Urothelium cell line (cell line): ENCODE results near the gene KLHL13.
"Not testable (repeated sequence)": the region's sequence is repeated elsewhere in the genome, so short reads cannot be mapped to it uniquely, and the experiment has no call there.

ENCODE experiments used
- DNase-seq: peaks from one replicate; pipeline ENCODE4 v3.0.0; 2011; ENCODE audit warnings: low spot score, mixed read lengths
- FAIRE-seq: peaks from 2 replicates; lab custom pipeline; 2011; peaks lifted over from hg19 to GRCh38; lab: Jason Lieb, UNC

Gene KLHL13

GRCh38 chrX:117995378-117995777, 121.2 kb downstream of the KLHL13 start:
- DNase-seq, result no peak
- no peak for FAIRE-seq

- DNase-seq, result no peak
Measured at GRCh38 chrX:117992192-117992723, 124.4 kb downstream of the KLHL13 start.

GRCh38 chrX:117990438-117990837, 126.2 kb downstream of the KLHL13 start:
- DNase-seq (no peak), FAIRE-seq (no peak)

More at GRCh38 chrX:117992192-117992723, 124.4 kb downstream of the KLHL13 start:
- FAIRE-seq, result no peak

- no peak for FAIRE-seq
- no peak for DNase-seq
Measured at GRCh38 chrX:117989512-117989911, 127.1 kb downstream of the KLHL13 start.

GRCh38 chrX:117987373-117987772, 129.2 kb downstream of the KLHL13 start:
- FAIRE-seq (no peak), DNase-seq (no peak)

GRCh38 chrX:117985241-117985640, 131.4 kb downstream of the KLHL13 start:
- DNase-seq (no peak), FAIRE-seq (no peak)

GRCh38 chrX:117982694-117983392, 133.8 kb downstream of the KLHL13 start:
- DNase-seq (no peak), FAIRE-seq (no peak)

GRCh38 chrX:117978402-117978801, 138.2 kb downstream of the KLHL13 start:
- FAIRE-seq, result no peak
- DNase-seq, result no peak

GRCh38 chrX:117977526-117977925, 139.1 kb downstream of the KLHL13 start:
- DNase-seq (no peak), FAIRE-seq (no peak)

GRCh38 chrX:117973110-117973807, 143.4 kb downstream of the KLHL13 start:
- FAIRE-seq (no peak), DNase-seq (no peak)

GRCh38 chrX:117972711-117973109, 143.9 kb downstream of the KLHL13 start:
- FAIRE-seq, result no peak
- no peak for DNase-seq

GRCh38 chrX:117969782-117970181, 146.8 kb downstream of the KLHL13 start:
- no peak for FAIRE-seq
- DNase-seq, result no peak

GRCh38 chrX:117969328-117969727, 147.3 kb downstream of the KLHL13 start:
- no peak for FAIRE-seq
- no peak for DNase-seq

GRCh38 chrX:117959045-117959444, 157.6 kb downstream of the KLHL13 start:
- FAIRE-seq (no peak), DNase-seq (no peak)

- FAIRE-seq (no peak), DNase-seq (no peak)
Measured at GRCh38 chrX:117957128-117957527, 159.5 kb downstream of the KLHL13 start.

GRCh38 chrX:117939296-117939695, 177.3 kb downstream of the KLHL13 start:
- not testable (repeated sequence) for DNase-seq, FAIRE-seq

- FAIRE-seq (no peak), DNase-seq (no peak)
Measured at GRCh38 chrX:117936118-117936517, 180.5 kb downstream of the KLHL13 start.

GRCh38 chrX:117930116-117930515, 186.5 kb downstream of the KLHL13 start:
- FAIRE-seq, DNase-seq: not testable (repeated sequence)

GRCh38 chrX:117919755-117920154, 196.9 kb downstream of the KLHL13 start:
- FAIRE-seq (no peak), DNase-seq (no peak)

- FAIRE-seq, result no peak
- DNase-seq, result peak; percentile 0
Measured at GRCh38 chrX:117910216-117910615, 206.4 kb downstream of the KLHL13 start.

GRCh38 chrX:117898226-117898625, 218.4 kb downstream of the KLHL13 start:
- no peak for FAIRE-seq
- DNase-seq, result no peak

GRCh38 chrX:117895418-117895817, 221.2 kb downstream of the KLHL13 start:
- FAIRE-seq, result no peak
- no peak for DNase-seq
